ENCODE measurements around the gene WIPF1. TPM values are rescaled to one million over a fixed set of nuclear protein-coding genes. Genes with fewer than 3 reads are reported as not detected.

WIPF1 gene
- total and polyA plus RNA-seq, 2 of the 13 experiments (the other 11 are each of a cell fraction or from before 2014, with no cell fraction given), result 0.01 TPM; not detected in 1

DNA sequence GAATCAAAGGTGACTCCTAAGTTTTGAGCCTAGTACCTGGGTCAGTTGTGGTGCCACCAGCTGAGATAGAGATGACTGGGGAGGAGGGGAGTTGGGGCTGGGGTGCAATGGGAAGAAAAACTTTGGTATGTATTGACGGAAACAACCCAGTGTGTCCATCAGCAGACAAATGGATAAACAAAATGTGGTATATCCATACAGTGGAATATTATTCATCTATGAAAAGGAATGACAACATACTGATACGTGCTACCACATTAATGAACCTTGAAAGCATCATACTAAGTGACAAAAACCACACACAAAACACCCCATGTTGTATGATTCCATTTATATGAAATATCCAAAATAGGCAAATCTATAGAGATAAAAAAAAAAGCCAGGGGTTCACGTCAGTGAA, 69.6 kb downstream of the WIPF1 start:
- CTCF ChIA-PET (ENCODE audit: low intra/inter-chr PET ratio, low total read pairs), result no interaction called here

DNA sequence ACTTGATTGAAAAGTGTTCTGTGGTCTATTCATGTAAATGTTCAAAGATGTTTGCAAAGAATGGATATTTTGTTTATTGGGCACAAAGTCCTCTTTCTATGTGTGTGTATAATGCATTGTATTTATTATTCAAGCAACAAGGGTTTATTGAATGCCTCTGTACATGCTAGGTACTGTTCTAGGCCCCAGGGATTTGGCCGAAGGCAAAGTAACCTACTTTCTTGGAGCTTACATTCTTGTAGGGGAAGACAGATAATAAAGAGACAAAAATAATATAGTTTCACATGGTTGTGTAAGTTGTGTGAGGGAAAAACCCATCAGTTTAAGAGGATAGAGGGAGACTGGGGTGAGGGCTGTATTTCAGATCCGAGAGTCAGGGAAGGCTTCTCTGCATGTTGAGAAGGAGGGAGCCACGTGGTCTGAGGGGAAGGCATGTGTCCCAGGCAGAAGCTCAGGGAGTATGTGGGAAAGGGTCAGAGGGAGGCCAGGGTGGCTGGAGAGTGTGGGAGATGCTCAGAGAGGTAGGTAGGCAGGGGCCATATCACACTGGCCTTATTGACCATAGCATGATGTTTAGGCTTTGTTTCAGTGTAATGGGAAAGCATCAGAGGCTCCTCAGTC, 70.4 kb downstream of the WIPF1 start:
- no TSS peak for BruUV-seq (replicated peaks)
- in situ Hi-C loops (cut with HindIII; ENCODE audit: extremely low pct_ligation_motif_present, low pct_unique_long_range_greater_than_20kb), result no loop called here
- H3K27ac ChIP-seq (ENCODE audit: extremely low read length, insufficient read depth, low read length), result no peak overlapping the region
- no peak overlapping the region for H3K4me3 ChIP-seq (replicated peaks in 1 of 3; ENCODE audit: insufficient read depth in 1 of 3, low read depth in 2 of 3, low read length in 3 of 3)
- ChIA-PET CTCF (ENCODE audit: low intra/inter-chr PET ratio, low total read pairs) (no interaction called here), POLR2A (no interaction called here)
- WGBS (ENCODE audit: low lambda C conversion rate), result 12% methylated on average over 3 of the region's 3 CpGs
- no peak for DNase-seq (ENCODE audit: low spot score)
- H3K27me3 ChIP-seq (ENCODE audit: control insufficient read depth in 1 of 2, insufficient read depth in 2 of 2, low read length in 2 of 2), result 0 out of 5 replicates have a peak, but pooled peaks cover 0 to 8% of the 10 kb centered on the region in 2 experiments
- no peak for ATAC-seq
- intact Hi-C loops (cut with micrococcal nuclease; ENCODE audit: unreplicated experiment), result no loop called here
- FAIRE-seq, result no peak
- no peaks in the 10 kb centered on the region for H3K4me1 ChIP-seq (ENCODE audit: insufficient read depth, low read length)
- no peak for TF ChIP-seq CBX5 (CRISPR knock-in tag; IDR thresholded peaks at IDR 0.05; ENCODE audit: borderline replicate concordance)
- TF ChIP-seq, protein P1, sequence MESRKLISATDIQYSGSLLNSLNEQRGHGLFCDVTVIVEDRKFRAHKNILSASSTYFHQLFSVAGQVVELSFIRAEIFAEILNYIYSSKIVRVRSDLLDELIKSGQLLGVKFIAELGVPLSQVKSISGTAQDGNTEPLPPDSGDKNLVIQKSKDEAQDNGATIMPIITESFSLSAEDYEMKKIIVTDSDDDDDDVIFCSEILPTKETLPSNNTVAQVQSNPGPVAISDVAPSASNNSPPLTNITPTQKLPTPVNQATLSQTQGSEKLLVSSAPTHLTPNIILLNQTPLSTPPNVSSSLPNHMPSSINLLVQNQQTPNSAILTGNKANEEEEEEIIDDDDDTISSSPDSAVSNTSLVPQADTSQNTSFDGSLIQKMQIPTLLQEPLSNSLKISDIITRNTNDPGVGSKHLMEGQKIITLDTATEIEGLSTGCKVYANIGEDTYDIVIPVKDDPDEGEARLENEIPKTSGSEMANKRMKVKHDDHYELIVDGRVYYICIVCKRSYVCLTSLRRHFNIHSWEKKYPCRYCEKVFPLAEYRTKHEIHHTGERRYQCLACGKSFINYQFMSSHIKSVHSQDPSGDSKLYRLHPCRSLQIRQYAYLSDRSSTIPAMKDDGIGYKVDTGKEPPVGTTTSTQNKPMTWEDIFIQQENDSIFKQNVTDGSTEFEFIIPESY (CRISPR knock-in tag; IDR thresholded peaks at IDR 0.05), result no peak
- TF ChIP-seq, protein P2, sequence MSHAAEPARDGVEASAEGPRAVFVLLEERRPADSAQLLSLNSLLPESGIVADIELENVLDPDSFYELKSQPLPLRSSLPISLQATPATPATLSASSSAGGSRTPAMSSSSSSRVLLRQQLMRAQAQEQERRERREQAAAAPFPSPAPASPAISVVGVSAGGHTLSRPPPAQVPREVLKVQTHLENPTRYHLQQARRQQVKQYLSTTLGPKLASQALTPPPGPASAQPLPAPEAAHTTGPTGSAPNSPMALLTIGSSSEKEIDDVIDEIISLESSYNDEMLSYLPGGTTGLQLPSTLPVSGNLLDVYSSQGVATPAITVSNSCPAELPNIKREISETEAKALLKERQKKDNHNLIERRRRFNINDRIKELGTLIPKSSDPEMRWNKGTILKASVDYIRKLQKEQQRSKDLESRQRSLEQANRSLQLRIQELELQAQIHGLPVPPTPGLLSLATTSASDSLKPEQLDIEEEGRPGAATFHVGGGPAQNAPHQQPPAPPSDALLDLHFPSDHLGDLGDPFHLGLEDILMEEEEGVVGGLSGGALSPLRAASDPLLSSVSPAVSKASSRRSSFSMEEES (CRISPR knock-in tag; IDR thresholded peaks at IDR 0.05), result no peak
- TF ChIP-seq, protein P3, sequence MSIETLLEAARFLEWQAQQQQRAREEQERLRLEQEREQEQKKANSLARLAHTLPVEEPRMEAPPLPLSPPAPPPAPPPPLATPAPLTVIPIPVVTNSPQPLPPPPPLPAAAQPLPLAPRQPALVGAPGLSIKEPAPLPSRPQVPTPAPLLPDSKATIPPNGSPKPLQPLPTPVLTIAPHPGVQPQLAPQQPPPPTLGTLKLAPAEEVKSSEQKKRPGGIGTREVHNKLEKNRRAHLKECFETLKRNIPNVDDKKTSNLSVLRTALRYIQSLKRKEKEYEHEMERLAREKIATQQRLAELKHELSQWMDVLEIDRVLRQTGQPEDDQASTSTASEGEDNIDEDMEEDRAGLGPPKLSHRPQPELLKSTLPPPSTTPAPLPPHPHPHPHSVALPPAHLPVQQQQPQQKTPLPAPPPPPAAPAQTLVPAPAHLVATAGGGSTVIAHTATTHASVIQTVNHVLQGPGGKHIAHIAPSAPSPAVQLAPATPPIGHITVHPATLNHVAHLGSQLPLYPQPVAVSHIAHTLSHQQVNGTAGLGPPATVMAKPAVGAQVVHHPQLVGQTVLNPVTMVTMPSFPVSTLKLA (IDR thresholded peaks at IDR 0.05), result peak; percentile 99
- no peaks in the 10 kb centered on the region for H3K79me2 ChIP-seq (ENCODE audit: insufficient read depth, low read length)
- H2AFZ ChIP-seq (ENCODE audit: low read length), result no peak overlapping the region
- H4K20me1 ChIP-seq (ENCODE audit: insufficient read depth, low read length), result no peaks in the 10 kb centered on the region
- no peak overlapping the region for H3K4me2 ChIP-seq (ENCODE audit: low read depth, low read length)
- no peak overlapping the region for H3K9ac ChIP-seq (ENCODE audit: insufficient read depth, low read depth, low read length)
- H3K36me3 ChIP-seq (replicated peaks in 1 of 2; ENCODE audit: control insufficient read depth in 1 of 2, insufficient read depth in 2 of 2, low read length in 2 of 2), result no peaks in the 10 kb centered on the region
- no peaks in the 10 kb centered on the region for H3K9me3 ChIP-seq (ENCODE audit: low read length)

More for the DNA sequence above, 69.6 kb downstream of the WIPF1 start:
- H3K4me1 ChIP-seq (ENCODE audit: insufficient read depth, low read length), result no peaks in the 10 kb centered on the region
- BruUV-seq (replicated peaks), result no TSS peak
- in situ Hi-C loops (cut with HindIII; ENCODE audit: extremely low pct_ligation_motif_present, low pct_unique_long_range_greater_than_20kb), result no loop called here
- H3K9ac ChIP-seq (ENCODE audit: insufficient read depth, low read depth, low read length), result no peak overlapping the region
- DNase-seq (ENCODE audit: low spot score), result no peak
- TF ChIP-seq PHF8 (CRISPR knock-in tag; IDR thresholded peaks at IDR 0.05) (no peak), ZNF850 (CRISPR knock-in tag; conservative IDR thresholded peaks at IDR 0.05) (no peak)
- H3K27me3 ChIP-seq (ENCODE audit: control insufficient read depth in 1 of 2, insufficient read depth in 2 of 2, low read length in 2 of 2), result 0 out of 5 replicates have a peak, but pooled peaks cover 0 to 8% of the 10 kb centered on the region in 2 experiments
- WGBS (ENCODE audit: low lambda C conversion rate), result 31% methylated on average over 3 of the region's 3 CpGs
- H3K36me3 ChIP-seq (replicated peaks in 1 of 2; ENCODE audit: control insufficient read depth in 1 of 2, insufficient read depth in 2 of 2, low read length in 2 of 2), result no peaks in the 10 kb centered on the region
- H4K20me1 ChIP-seq (ENCODE audit: insufficient read depth, low read length), result no peaks in the 10 kb centered on the region
- POLR2A ChIA-PET, result no interaction called here
- no peak overlapping the region for H2AFZ ChIP-seq (ENCODE audit: low read length)
- no peak for FAIRE-seq
- intact Hi-C loops (cut with micrococcal nuclease; ENCODE audit: unreplicated experiment), result no loop called here
- no peak for ATAC-seq
- H3K9me3 ChIP-seq (ENCODE audit: low read length), result no peaks in the 10 kb centered on the region
- no peak overlapping the region for H3K4me2 ChIP-seq (ENCODE audit: low read depth, low read length)
- no peak overlapping the region for H3K27ac ChIP-seq (ENCODE audit: extremely low read length, insufficient read depth, low read length)
- no peak overlapping the region for H3K4me3 ChIP-seq (replicated peaks in 1 of 3; ENCODE audit: insufficient read depth in 1 of 3, low read depth in 2 of 3, low read length in 3 of 3)
- H3K79me2 ChIP-seq (ENCODE audit: insufficient read depth, low read length), result no peaks in the 10 kb centered on the region
